Measurements from ENCODE around the gene KCNN4. TPM values are rescaled to one million over a fixed set of nuclear protein-coding genes. Genes with fewer than 3 reads are reported as not detected.

The KCNN4 gene
- total and polyA plus RNA-seq, 2 donors from 2014 or later = 0.80 to 6.1 TPM

- no peak for DNase-seq
- no peaks in the 10 kb centered on the region for H3K9me3 ChIP-seq (ENCODE audit: control insufficient read depth in 2 of 3, insufficient read depth in 1 of 3, low read length in 3 of 3)
- H3K27me3 ChIP-seq (ENCODE audit: control insufficient read depth, insufficient read depth, low read length) = no peaks in the 10 kb centered on the region
- peaks cover 0 to 14% (median 4%) of the 10 kb centered on the region in 3 donors for H3K4me1 ChIP-seq (ENCODE audit: control insufficient read depth in 2 of 3, insufficient read depth in 2 of 3, low read depth in 1 of 3, low read length in 3 of 3)
- no peak overlapping the region for H3K27ac ChIP-seq (ENCODE audit: low read depth in 2 of 2, low read length in 2 of 2)
- H3K4me3 ChIP-seq (ENCODE audit: low read length in 3 of 3) = no peak overlapping the region
- intact Hi-C loops (cut with DNase I) = no loop called here
- TF ChIP-seq CTCF (IDR thresholded peaks at IDR 0.05; ENCODE audit: borderline replicate concordance, extremely low read depth, insufficient read depth) = no peak
- H3K36me3 ChIP-seq (ENCODE audit: control insufficient read depth in 2 of 3, insufficient read depth in 3 of 3, low read length in 3 of 3) = peaks cover 0 to 25% (median 15%) of the 10 kb centered on the region in 3 donors
- H3K9ac ChIP-seq (ENCODE audit: low read length in 3 of 3) = no peak overlapping the region
- no peak for FAIRE-seq
Observed at GRCh38 chr19:43751466-43752220, 29.1 kb downstream of the KCNN4 start.

DNA sequence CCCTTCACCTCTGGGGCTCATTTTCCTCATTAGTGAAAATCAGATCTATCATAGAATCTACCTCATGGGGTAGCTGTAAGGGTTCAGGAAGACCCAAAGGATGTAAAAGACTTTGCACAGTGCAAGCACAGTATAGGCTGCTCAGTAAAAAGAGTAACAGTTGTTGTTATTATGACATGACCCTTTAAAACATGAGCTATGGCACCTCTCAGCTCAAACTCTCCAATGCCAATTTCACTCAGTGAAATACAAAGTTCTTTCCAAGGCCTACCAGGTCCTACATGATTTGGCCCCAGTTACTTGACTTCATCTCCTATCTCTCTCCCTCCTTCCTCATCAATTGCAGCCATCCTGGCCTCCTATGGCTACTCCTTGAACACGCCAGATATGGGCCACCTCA, 30.9 kb downstream of the KCNN4 start:
- no peak overlapping the region for H3K9ac ChIP-seq (ENCODE audit: low read length in 3 of 3)
- peaks cover 0 to 11% (median 4%) of the 10 kb centered on the region in 3 donors for H3K4me1 ChIP-seq (ENCODE audit: control insufficient read depth in 2 of 3, insufficient read depth in 2 of 3, low read depth in 1 of 3, low read length in 3 of 3)
- no peaks in the 10 kb centered on the region for H3K9me3 ChIP-seq (ENCODE audit: control insufficient read depth in 2 of 3, insufficient read depth in 1 of 3, low read length in 3 of 3)
- TF ChIP-seq CTCF (IDR thresholded peaks at IDR 0.05; ENCODE audit: borderline replicate concordance, extremely low read depth, insufficient read depth) = no peak
- no peak overlapping the region for H3K4me3 ChIP-seq (ENCODE audit: low read length in 3 of 3)
- no peak overlapping the region for H3K27ac ChIP-seq (ENCODE audit: low read depth in 2 of 2, low read length in 2 of 2)
- FAIRE-seq (no peak), DNase-seq (no peak)
- peaks cover 3 to 28% (median 18%) of the 10 kb centered on the region in 3 donors for H3K36me3 ChIP-seq (ENCODE audit: control insufficient read depth in 2 of 3, insufficient read depth in 3 of 3, low read length in 3 of 3)
- intact Hi-C loops (cut with DNase I) = no loop called here
- no peaks in the 10 kb centered on the region for H3K27me3 ChIP-seq (ENCODE audit: control insufficient read depth, insufficient read depth, low read length)

DNA sequence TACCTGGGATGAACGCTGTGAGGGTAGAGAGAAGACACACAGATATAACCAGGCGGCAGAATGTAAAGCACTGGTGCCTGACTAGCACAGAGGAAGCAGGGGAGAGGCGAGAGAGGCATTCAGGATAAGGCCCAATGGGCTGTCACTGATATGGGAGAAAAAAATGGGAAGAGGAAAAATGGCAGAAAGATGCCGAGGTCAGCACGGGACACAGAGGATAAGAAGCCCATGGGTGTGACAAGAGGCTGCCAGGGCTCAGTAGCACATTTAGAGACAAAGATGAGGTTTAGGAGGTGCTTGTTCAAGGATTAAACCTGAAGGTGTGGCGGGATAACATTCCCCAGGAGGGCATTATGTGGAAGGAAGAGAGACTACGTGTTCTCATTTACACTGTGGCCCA, 31.6 kb downstream of the KCNN4 start:
- peaks cover 4 to 32% (median 18%) of the 10 kb centered on the region in 3 donors for H3K36me3 ChIP-seq (ENCODE audit: control insufficient read depth in 2 of 3, insufficient read depth in 3 of 3, low read length in 3 of 3)
- intact Hi-C loops (cut with DNase I) = no loop called here
- DNase-seq (no peak), FAIRE-seq (no peak)
- no peak overlapping the region for H3K9ac ChIP-seq (ENCODE audit: low read length in 3 of 3)
- H3K9me3 ChIP-seq (ENCODE audit: control insufficient read depth in 2 of 3, insufficient read depth in 1 of 3, low read length in 3 of 3) = no peaks in the 10 kb centered on the region
- H3K4me1 ChIP-seq (ENCODE audit: control insufficient read depth in 2 of 3, insufficient read depth in 2 of 3, low read depth in 1 of 3, low read length in 3 of 3) = peaks cover 0 to 11% (median 4%) of the 10 kb centered on the region in 3 donors
- no peak overlapping the region for H3K4me3 ChIP-seq (ENCODE audit: low read length in 3 of 3)
- no peak for TF ChIP-seq CTCF (IDR thresholded peaks at IDR 0.05; ENCODE audit: borderline replicate concordance, extremely low read depth, insufficient read depth)
- no peak overlapping the region for H3K27ac ChIP-seq (ENCODE audit: low read depth in 2 of 2, low read length in 2 of 2)
- H3K27me3 ChIP-seq (ENCODE audit: control insufficient read depth, insufficient read depth, low read length) = no peaks in the 10 kb centered on the region
